ENCODE results near the gene HPS6. TPM values are rescaled to one million over a fixed set of nuclear protein-coding genes. Genes with fewer than 3 reads are reported as not detected.
A peak's percentile ranks its signal among the peaks of the same experiment; 100 is the strongest.

Gene HPS6
- total RNA-seq, 3 donors from 2014 or later (not counting 1 experiment from before 2014, with no cell fraction given) = 10.2 to 20.1 (median 18.5) TPM

GRCh38 chr10:102113261-102113955 lies 48.3 kb downstream of the HPS6 start:
- H3K36me3 ChIP-seq (ENCODE audit: control insufficient read depth, insufficient read depth, low read length) = peaks cover 29% of the 10 kb centered on the region
- H3K27me3 ChIP-seq (ENCODE audit: control insufficient read depth, insufficient read depth, low read length) = no peaks in the 10 kb centered on the region
- ATAC-seq = no peak
- H3K4me3 ChIP-seq (ENCODE audit: low read length) = peak overlapping the region; percentile 31
- Mint-ChIP-seq H3K27me3 (ENCODE audit: low read depth in 2 of 2) (no peaks in the 10 kb centered on the region), H3K27ac (peak overlapping the region; percentile 83 to 95), H3K36me3 (peaks cover 10% of the 10 kb centered on the region), H3K4me1 (peaks cover 53 to 69% of the 10 kb centered on the region in 2 donors), H3K9me3 (no peaks in the 10 kb centered on the region), H3K4me3 (peak overlapping the region; percentile 87)
- DNase-seq = peak in 1 of 2 donors; percentile 42
- H3K9me3 ChIP-seq (ENCODE audit: control insufficient read depth, insufficient read depth, low read length) = no peaks in the 10 kb centered on the region
- H3K27ac ChIP-seq (ENCODE audit: low read length) = peak overlapping the region; percentile 40
- peaks cover 57% of the 10 kb centered on the region for H3K4me1 ChIP-seq (ENCODE audit: control insufficient read depth, insufficient read depth, low read length)
- WGBS (ENCODE audit: insufficient coverage) = 53% methylated on average over 6 of the region's 7 CpGs
- no peak for TF ChIP-seq CTCF (IDR thresholded peaks at IDR 0.05)
- intact Hi-C loops (cut with micrococcal nuclease) = no loop called here

- peak overlapping the region; percentile 83 to 95 for H3K27ac Mint-ChIP-seq
- intact Hi-C loops (cut with micrococcal nuclease) = no loop called here
- Histone ChIP-seq H3K4me1 (ENCODE audit: control insufficient read depth, insufficient read depth, low read length) (peaks cover 65% of the 10 kb centered on the region), H3K4me3 (ENCODE audit: low read length) (peak overlapping the region; percentile 37), H3K9me3 (ENCODE audit: control insufficient read depth, insufficient read depth, low read length) (no peaks in the 10 kb centered on the region), H3K27ac (ENCODE audit: low read length) (peak overlapping the region; percentile 40), H3K36me3 (ENCODE audit: control insufficient read depth, insufficient read depth, low read length) (peaks cover 21% of the 10 kb centered on the region), H3K27me3 (ENCODE audit: control insufficient read depth, insufficient read depth, low read length) (no peaks in the 10 kb centered on the region)
- H3K36me3 Mint-ChIP-seq = peaks cover 2% of the 10 kb centered on the region
- DNase-seq (peak in 1 of 2 donors; percentile 24), ATAC-seq (peak; percentile 11 to 33 (median 33))
- peak overlapping the region; percentile 87 for H3K4me3 Mint-ChIP-seq
- TF ChIP-seq CTCF (IDR thresholded peaks at IDR 0.05) = no peak
- H3K4me1 Mint-ChIP-seq = peaks cover 59 to 77% of the 10 kb centered on the region in 2 donors
- no peaks in the 10 kb centered on the region for H3K27me3 Mint-ChIP-seq (ENCODE audit: low read depth in 2 of 2)
- WGBS (ENCODE audit: insufficient coverage) = under 1% methylated on average over 41 of the region's 45 CpGs
- H3K9me3 Mint-ChIP-seq = no peaks in the 10 kb centered on the region
Observed at GRCh38 chr10:102113956-102114857, 49.1 kb downstream of the HPS6 start.

GRCh38 chr10:102114861-102115618 lies 49.9 kb downstream of the HPS6 start:
- Histone ChIP-seq H3K36me3 (ENCODE audit: control insufficient read depth, insufficient read depth, low read length) (peaks cover 13% of the 10 kb centered on the region), H3K9me3 (ENCODE audit: control insufficient read depth, insufficient read depth, low read length) (no peaks in the 10 kb centered on the region), H3K4me1 (ENCODE audit: control insufficient read depth, insufficient read depth, low read length) (peaks cover 72% of the 10 kb centered on the region), H3K27ac (ENCODE audit: low read length) (peak overlapping the region; percentile 74), H3K4me3 (ENCODE audit: low read length) (peak overlapping the region; percentile 37), H3K27me3 (ENCODE audit: control insufficient read depth, insufficient read depth, low read length) (no peaks in the 10 kb centered on the region)
- Mint-ChIP-seq H3K27ac (peak overlapping the region; percentile 77 to 95), H3K4me3 (peak overlapping the region; percentile 74), H3K36me3 (no peaks in the 10 kb centered on the region), H3K9me3 (no peaks in the 10 kb centered on the region), H3K4me1 (peaks cover 66 to 85% of the 10 kb centered on the region in 2 donors), H3K27me3 (ENCODE audit: low read depth in 2 of 2) (no peaks in the 10 kb centered on the region)
- TF ChIP-seq CTCF (IDR thresholded peaks at IDR 0.05) = no peak
- intact Hi-C loops (cut with micrococcal nuclease) = no loop called here
- DNase-seq (peak; percentile 64 to 88), ATAC-seq (peak; percentile 77 to 87 (median 77))
- WGBS (ENCODE audit: insufficient coverage) = under 1% methylated on average over 20 of the region's 23 CpGs
